ENCODE results near the gene WASHC3. TPM values are rescaled to one million over a fixed set of nuclear protein-coding genes. Genes with fewer than 3 reads are reported as not detected.
A peak's percentile ranks its signal among the peaks of the same experiment; 100 is the strongest.

Gene WASHC3
- total and polyA plus RNA-seq, 4 donors = 22.4 to 51.4 (median 25.8) TPM

- Histone ChIP-seq H3K4me3 (ENCODE audit: low read depth in 1 of 3, low read length in 3 of 3) (no peak overlapping the region), H3K9me3 (ENCODE audit: control insufficient read depth in 4 of 4, low read length in 3 of 4) (no peaks in the 10 kb centered on the region), H3K36me3 (ENCODE audit: control insufficient read depth in 4 of 4, insufficient read depth in 3 of 4, low read depth in 1 of 4, low read length in 3 of 4) (peaks cover 2 to 27% (median 8%) of the 10 kb centered on the region in 4 donors), H3K9ac (ENCODE audit: low read depth in 1 of 2, low read length in 2 of 2) (no peak overlapping the region), H3K4me1 (ENCODE audit: control insufficient read depth in 4 of 4, insufficient read depth in 4 of 4, low read length in 3 of 4) (no peaks in the 10 kb centered on the region), H3K27me3 (ENCODE audit: control insufficient read depth in 4 of 4, insufficient read depth in 4 of 4, low read length in 3 of 4) (no peaks in the 10 kb centered on the region), H3K27ac (ENCODE audit: low read depth in 1 of 2, low read length in 2 of 2) (no peak overlapping the region)
- no peak for TF ChIP-seq EGR1 (IDR thresholded peaks at IDR 0.05; ENCODE audit: low read depth in 2 of 2)
- peak; percentile 58 to 65 for TF ChIP-seq RAD21 (IDR thresholded peaks at IDR 0.05)
- no peak for TF ChIP-seq GABPA (IDR thresholded peaks at IDR 0.05 in 1 of 2, conservative IDR thresholded peaks at IDR 0.05 in 1 of 2)
- TF ChIP-seq HNF4A (conservative IDR thresholded peaks at IDR 0.05) = no peak
- no peak for TF ChIP-seq FOXA1 (IDR thresholded peaks at IDR 0.05)
- no peak for TF ChIP-seq HNF4G (IDR thresholded peaks at IDR 0.05)
- no peak for TF ChIP-seq ZBTB33 (IDR thresholded peaks at IDR 0.05)
- TF ChIP-seq, protein P1, sequence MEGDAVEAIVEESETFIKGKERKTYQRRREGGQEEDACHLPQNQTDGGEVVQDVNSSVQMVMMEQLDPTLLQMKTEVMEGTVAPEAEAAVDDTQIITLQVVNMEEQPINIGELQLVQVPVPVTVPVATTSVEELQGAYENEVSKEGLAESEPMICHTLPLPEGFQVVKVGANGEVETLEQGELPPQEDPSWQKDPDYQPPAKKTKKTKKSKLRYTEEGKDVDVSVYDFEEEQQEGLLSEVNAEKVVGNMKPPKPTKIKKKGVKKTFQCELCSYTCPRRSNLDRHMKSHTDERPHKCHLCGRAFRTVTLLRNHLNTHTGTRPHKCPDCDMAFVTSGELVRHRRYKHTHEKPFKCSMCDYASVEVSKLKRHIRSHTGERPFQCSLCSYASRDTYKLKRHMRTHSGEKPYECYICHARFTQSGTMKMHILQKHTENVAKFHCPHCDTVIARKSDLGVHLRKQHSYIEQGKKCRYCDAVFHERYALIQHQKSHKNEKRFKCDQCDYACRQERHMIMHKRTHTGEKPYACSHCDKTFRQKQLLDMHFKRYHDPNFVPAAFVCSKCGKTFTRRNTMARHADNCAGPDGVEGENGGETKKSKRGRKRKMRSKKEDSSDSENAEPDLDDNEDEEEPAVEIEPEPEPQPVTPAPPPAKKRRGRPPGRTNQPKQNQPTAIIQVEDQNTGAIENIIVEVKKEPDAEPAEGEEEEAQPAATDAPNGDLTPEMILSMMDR (IDR thresholded peaks at IDR 0.05; ENCODE audit: low read depth, low read length, missing input control) = peak; percentile 32
- TF ChIP-seq YY1 (IDR thresholded peaks at IDR 0.05) = no peak
- no peak for TF ChIP-seq JUND (IDR thresholded peaks at IDR 0.05)
- TF ChIP-seq, protein P2, sequence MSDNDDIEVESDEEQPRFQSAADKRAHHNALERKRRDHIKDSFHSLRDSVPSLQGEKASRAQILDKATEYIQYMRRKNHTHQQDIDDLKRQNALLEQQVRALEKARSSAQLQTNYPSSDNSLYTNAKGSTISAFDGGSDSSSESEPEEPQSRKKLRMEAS (IDR thresholded peaks at IDR 0.05) = no peak
- TF ChIP-seq RXRA (IDR thresholded peaks at IDR 0.05) = no peak
- DNase-seq (ENCODE audit: low spot score) = no peak
- 90% methylated on average over 2 of the region's 2 CpGs for WGBS
Measured at GRCh38 chr12:102095677-102096263, 34.0 kb upstream of the WASHC3 start.

- Histone ChIP-seq H3K4me1 (ENCODE audit: control insufficient read depth in 4 of 4, insufficient read depth in 4 of 4, low read length in 3 of 4) (no peaks in the 10 kb centered on the region), H3K36me3 (ENCODE audit: control insufficient read depth in 4 of 4, insufficient read depth in 3 of 4, low read depth in 1 of 4, low read length in 3 of 4) (peaks cover 1 to 11% (median 4%) of the 10 kb centered on the region in 4 donors), H3K27me3 (ENCODE audit: control insufficient read depth in 4 of 4, insufficient read depth in 4 of 4, low read length in 3 of 4) (no peaks in the 10 kb centered on the region), H3K9me3 (ENCODE audit: control insufficient read depth in 4 of 4, low read length in 3 of 4) (no peaks in the 10 kb centered on the region), H3K4me3 (ENCODE audit: low read depth in 1 of 3, low read length in 3 of 3) (no peak overlapping the region), H3K27ac (ENCODE audit: low read depth in 1 of 2, low read length in 2 of 2) (no peak overlapping the region), H3K9ac (ENCODE audit: low read depth in 1 of 2, low read length in 2 of 2) (no peak overlapping the region)
- TF ChIP-seq FOXA1 (IDR thresholded peaks at IDR 0.05) (no peak), YY1 (IDR thresholded peaks at IDR 0.05) (no peak), TAF1 (conservative IDR thresholded peaks at IDR 0.05) (no peak), GABPA (IDR thresholded peaks at IDR 0.05 in 1 of 2, conservative IDR thresholded peaks at IDR 0.05 in 1 of 2) (no peak), ATF3 (IDR thresholded peaks at IDR 0.05) (no peak), NR2F2 (IDR thresholded peaks at IDR 0.05) (no peak), FOXA2 (IDR thresholded peaks at IDR 0.05) (no peak), REST (IDR thresholded peaks at IDR 0.05) (no peak), HNF4G (IDR thresholded peaks at IDR 0.05) (no peak), JUND (IDR thresholded peaks at IDR 0.05) (no peak), HNF4A (conservative IDR thresholded peaks at IDR 0.05) (no peak), RXRA (IDR thresholded peaks at IDR 0.05) (no peak), SP1 (IDR thresholded peaks at IDR 0.05) (no peak), RAD21 (IDR thresholded peaks at IDR 0.05) (no peak)
- TF ChIP-seq, protein P2 (IDR thresholded peaks at IDR 0.05) = no peak
- TF ChIP-seq, protein P1 (IDR thresholded peaks at IDR 0.05; ENCODE audit: low read depth, low read length, missing input control) = no peak
- DNase-seq (ENCODE audit: low spot score) = no peak
Measured at GRCh38 chr12:102093319-102093718, 31.5 kb upstream of the WASHC3 start.

Data from liver (tissue), 9 donors.